ENCODE results near the gene CST6. TPM values are rescaled to one million over a fixed set of nuclear protein-coding genes. Genes with fewer than 3 reads are reported as not detected.

Gene CST6
- total and polyA plus RNA-seq, 2 of the 13 experiments (the other 11 are each of a cell fraction or from before 2014, with no cell fraction given), result not detected

DNA sequence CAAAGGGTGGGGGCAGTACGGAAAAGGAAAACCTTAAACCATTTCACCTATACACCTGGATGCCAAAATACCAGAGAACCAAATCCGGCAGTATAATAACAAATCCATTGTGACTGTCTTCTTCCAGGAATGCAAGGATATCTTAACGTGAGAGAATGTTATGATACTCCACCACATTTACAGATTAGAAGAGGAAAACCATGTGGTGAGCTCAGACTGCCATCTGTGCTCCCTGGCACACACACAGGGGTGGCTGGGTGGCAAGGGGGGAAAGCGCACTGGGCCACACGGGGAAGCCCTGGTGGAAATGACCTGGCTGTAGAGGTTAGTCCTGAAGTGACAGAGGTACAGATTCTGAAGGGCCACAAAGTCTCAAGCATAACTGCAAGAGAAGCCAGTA lies 19.8 kb upstream of the CST6 start:
- Histone ChIP-seq H3K79me2 (ENCODE audit: insufficient read depth, low read length) (no peaks in the 10 kb centered on the region), H3K27me3 (ENCODE audit: control insufficient read depth in 1 of 2, insufficient read depth in 2 of 2, low read length in 2 of 2) (no peaks in the 10 kb centered on the region), H3K4me3 (replicated peaks in 1 of 3; ENCODE audit: insufficient read depth in 1 of 3, low read depth in 2 of 3, low read length in 3 of 3) (no peak overlapping the region), H3K4me1 (ENCODE audit: insufficient read depth, low read length) (no peaks in the 10 kb centered on the region), H3K9me3 (ENCODE audit: low read length) (no peaks in the 10 kb centered on the region), H4K20me1 (ENCODE audit: insufficient read depth, low read length) (no peaks in the 10 kb centered on the region), H3K27ac (ENCODE audit: extremely low read length, insufficient read depth, low read length) (no peak overlapping the region), H3K9ac (ENCODE audit: insufficient read depth, low read depth, low read length) (no peak overlapping the region), H3K36me3 (replicated peaks in 1 of 2; ENCODE audit: control insufficient read depth in 1 of 2, insufficient read depth in 2 of 2, low read length in 2 of 2) (no peaks in the 10 kb centered on the region), H2AFZ (ENCODE audit: low read length) (no peak overlapping the region), H3K4me2 (ENCODE audit: low read depth, low read length) (no peak overlapping the region)
- DNase-seq (ENCODE audit: low spot score) (no peak), ATAC-seq (no peak), FAIRE-seq (no peak)
- in situ Hi-C loops (cut with HindIII; ENCODE audit: extremely low pct_ligation_motif_present, low pct_unique_long_range_greater_than_20kb), result no loop called here
- intact Hi-C loops (cut with micrococcal nuclease; ENCODE audit: unreplicated experiment), result no loop called here
- 81% methylated on average over 5 of the region's 5 CpGs for WGBS (ENCODE audit: low lambda C conversion rate)
- ChIA-PET CTCF (ENCODE audit: low intra/inter-chr PET ratio, low total read pairs) (no interaction called here), POLR2A (interaction anchor here (1.0 to 1.1 kb wide), 2 partner anchors 132 to 280 kb away, joined by 3 read pairs; partner anchors contain the start of gene KAT5)
- TF ChIP-seq RBFOX2 (IDR thresholded peaks at IDR 0.05; ENCODE audit: low read depth, low read length) (no peak), ZNF839 (CRISPR knock-in tag; IDR thresholded peaks at IDR 0.05; ENCODE audit: borderline replicate concordance) (no peak), ZFY (CRISPR knock-in tag; IDR thresholded peaks at IDR 0.05) (no peak), MEIS1 (CRISPR knock-in tag; IDR thresholded peaks at IDR 0.05; ENCODE audit: borderline replicate concordance) (no peak), SP5 (CRISPR knock-in tag; IDR thresholded peaks at IDR 0.05; ENCODE audit: borderline replicate concordance, low read depth) (no peak), KLF13 (CRISPR knock-in tag; IDR thresholded peaks at IDR 0.05) (no peak), ZSCAN9 (CRISPR knock-in tag; IDR thresholded peaks at IDR 0.05; ENCODE audit: borderline replicate concordance) (no peak), ZNF883 (CRISPR knock-in tag; IDR thresholded peaks at IDR 0.05; ENCODE audit: not compliant biosample characterization) (no peak), ATF1 (CRISPR knock-in tag; IDR thresholded peaks at IDR 0.05) (no peak), PCBP1 (IDR thresholded peaks at IDR 0.05; ENCODE audit: borderline replicate concordance, low read depth, low read length) (no peak), ZNF674 (CRISPR knock-in tag; IDR thresholded peaks at IDR 0.05; ENCODE audit: low read depth) (no peak)
- TF ChIP-seq, protein P1, sequence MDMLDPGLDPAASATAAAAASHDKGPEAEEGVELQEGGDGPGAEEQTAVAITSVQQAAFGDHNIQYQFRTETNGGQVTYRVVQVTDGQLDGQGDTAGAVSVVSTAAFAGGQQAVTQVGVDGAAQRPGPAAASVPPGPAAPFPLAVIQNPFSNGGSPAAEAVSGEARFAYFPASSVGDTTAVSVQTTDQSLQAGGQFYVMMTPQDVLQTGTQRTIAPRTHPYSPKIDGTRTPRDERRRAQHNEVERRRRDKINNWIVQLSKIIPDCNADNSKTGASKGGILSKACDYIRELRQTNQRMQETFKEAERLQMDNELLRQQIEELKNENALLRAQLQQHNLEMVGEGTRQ (IDR thresholded peaks at IDR 0.05; ENCODE audit: low read depth, low read length), result no peak
- TF ChIP-seq, protein P1 (CRISPR knock-in tag; IDR thresholded peaks at IDR 0.05; ENCODE audit: borderline replicate concordance), result no peak
- TF ChIP-seq, protein P2, sequence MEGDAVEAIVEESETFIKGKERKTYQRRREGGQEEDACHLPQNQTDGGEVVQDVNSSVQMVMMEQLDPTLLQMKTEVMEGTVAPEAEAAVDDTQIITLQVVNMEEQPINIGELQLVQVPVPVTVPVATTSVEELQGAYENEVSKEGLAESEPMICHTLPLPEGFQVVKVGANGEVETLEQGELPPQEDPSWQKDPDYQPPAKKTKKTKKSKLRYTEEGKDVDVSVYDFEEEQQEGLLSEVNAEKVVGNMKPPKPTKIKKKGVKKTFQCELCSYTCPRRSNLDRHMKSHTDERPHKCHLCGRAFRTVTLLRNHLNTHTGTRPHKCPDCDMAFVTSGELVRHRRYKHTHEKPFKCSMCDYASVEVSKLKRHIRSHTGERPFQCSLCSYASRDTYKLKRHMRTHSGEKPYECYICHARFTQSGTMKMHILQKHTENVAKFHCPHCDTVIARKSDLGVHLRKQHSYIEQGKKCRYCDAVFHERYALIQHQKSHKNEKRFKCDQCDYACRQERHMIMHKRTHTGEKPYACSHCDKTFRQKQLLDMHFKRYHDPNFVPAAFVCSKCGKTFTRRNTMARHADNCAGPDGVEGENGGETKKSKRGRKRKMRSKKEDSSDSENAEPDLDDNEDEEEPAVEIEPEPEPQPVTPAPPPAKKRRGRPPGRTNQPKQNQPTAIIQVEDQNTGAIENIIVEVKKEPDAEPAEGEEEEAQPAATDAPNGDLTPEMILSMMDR (CRISPR knock-in tag; IDR thresholded peaks at IDR 0.05), result no peak
- no TSS peak for BruUV-seq (replicated peaks)

All from HepG2 (cell line).